Fibroblast of skin of abdomen (primary cell): ENCODE measurements around the gene FASTKD2.
"Not testable (repeated sequence)": the region's sequence is repeated elsewhere in the genome, so short reads cannot be mapped to it uniquely, and the experiment has no call there.

ENCODE experiments used
- DNase-seq: peaks from one replicate; pipeline ENCODE4 v3.0.0-alpha.2; 2013

The FASTKD2 gene

DNA sequence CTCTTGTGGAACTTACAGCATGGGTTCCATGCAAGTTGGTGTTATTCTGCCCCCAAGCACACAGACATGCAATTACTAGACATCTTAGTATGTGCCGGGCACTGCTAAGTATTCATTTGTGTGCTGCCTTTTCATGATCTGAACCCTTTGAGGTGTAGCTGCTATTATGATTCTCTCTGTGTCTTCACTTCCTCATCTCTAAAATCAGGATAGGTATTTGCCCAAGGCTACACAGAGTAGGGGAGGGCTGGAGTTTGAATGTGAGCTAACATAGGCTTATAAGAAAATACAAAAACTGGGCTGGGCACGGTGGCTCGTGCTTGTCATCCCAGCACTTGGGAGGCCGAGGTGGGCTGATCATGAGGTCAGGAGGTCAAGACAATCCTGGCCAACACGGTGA, 27.2 kb downstream of the FASTKD2 start:
- DNase-seq: no peak

DNA sequence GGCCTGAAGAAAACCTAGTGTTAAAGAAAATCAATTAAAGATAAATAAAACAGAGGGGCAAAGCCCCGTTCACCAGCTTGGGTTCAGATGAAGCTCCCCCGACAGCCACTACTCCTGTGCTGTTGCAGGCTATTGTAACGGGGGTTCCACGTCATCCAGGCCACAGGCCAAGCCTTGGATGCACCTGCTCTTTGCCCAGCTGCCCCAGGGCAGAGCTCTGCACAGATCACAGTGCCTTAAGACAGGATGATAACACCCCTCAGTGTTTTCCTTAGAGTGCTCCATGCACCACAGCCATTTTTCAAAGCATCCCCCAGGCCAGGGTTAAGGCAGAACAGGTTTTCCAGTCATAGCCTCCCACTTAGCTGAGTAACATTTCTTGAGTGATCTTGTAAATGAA, 32.0 kb downstream of the FASTKD2 start:
- DNase-seq: no peak

DNA sequence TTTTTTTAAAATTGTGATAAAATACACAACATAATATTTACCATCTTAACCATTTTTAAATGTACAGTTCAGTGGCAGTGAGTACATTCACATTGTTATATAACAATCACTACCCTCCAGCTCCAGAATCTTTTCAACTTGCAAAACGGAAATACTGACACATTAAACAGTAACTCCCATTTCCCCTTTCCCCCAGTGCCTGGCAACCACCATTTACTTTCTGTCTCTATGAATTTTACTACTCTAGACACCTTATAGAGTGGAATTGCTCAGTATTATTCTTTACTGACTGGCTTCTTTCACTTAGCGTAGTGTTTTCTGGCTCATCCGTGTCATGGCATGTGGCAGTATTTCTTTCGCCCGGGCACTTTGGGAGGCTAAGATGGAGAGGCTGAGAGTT, 32.6 kb downstream of the FASTKD2 start:
- no peak for DNase-seq

DNA sequence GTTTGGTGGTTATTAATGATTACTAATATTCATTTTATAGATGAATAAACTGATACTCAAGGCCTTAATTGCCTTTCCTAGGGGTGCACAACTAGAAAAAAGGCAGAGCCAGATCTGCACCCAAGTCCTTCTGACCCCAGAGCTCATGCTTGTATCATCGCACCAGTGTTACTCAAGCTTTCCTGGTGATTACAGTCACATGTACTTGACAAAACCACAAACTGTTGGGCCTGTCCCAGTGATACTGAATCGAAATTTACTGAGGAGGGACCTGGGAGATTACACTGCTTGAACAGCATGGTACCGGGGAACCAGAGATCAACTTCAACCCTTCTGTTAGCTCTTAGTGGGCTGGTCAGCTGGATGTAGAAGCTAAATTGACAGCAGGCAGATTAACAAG, 33.7 kb downstream of the FASTKD2 start:
- DNase-seq: no peak

DNA sequence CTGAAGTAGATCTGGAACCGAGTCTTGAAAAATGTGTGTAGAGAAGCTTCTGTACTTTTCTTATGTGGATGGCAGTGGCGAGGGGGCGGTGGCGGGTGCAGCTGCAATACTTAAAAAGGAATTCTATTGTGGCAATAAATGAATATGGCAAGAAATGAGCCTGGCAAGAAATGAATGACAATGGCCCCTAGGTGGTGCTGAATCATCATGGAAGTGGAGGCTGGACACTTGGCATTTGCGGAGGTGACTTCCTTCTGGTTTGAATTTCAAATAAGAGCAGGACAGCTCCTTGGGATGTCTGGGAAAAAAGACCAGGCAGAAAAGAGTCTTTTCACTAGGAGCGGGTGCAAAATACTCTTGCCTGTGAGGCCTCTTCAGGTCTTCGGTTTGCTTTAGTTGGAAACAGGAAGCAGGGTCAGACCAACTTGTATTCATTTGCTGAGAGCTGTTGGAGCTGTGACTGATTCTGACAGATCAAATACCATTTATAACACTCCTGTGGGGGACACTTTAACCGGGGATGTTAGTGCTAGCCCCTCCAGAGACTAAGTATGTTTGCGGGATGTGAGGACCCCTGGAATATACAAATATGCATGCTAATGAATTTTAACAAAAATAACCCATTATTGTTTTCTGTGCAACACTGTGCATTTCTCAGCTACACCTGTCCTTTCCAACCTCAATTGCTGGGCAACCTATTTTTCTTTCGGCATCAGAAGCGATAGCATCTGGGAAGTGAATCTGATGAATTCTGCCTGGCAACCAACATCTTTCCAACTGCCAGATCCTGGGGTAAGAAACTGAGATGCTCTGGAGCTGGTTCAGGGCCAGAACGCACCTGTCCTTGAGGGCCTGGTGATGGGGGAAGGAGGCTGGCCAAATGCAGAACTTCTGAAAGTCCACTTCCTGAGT, 35.4 kb downstream of the FASTKD2 start:
- peak; percentile 74 for DNase-seq

DNA sequence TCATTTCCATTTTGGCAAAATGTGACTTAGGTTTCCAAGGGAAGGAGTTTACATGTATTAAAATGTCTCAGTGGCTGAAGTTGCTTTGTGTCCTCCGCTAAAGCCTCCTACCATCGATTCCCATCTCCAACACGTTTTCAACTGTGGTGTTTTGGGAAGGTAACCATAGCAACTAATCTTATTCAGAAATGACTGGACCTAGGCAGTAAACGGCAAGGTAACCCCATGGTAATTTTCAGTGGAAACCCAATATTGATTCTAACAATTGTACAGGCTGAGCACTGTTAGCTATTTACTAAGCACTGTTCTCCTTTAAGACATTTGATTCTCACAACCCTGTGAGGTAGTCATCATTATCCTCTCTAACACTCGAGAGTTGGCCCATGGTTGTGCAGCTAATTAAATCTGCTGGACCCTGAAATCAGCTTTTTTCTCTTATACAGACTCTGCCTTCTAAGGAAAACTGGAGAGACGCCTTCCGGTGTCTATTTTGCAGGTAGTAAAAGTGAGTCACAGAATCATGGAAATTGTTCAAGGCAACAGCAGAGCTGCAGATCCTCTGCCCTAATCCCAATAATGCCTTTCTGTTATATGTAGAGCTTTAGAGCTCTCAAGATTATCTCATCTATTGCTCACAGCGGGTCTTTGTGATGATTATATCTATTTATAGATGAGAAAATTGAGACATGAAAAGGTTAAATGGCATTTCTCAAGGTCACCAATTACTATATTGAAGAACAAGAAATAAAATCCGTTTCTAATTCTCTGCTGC, 36.2 kb downstream of the FASTKD2 start:
- no peak for DNase-seq

DNA sequence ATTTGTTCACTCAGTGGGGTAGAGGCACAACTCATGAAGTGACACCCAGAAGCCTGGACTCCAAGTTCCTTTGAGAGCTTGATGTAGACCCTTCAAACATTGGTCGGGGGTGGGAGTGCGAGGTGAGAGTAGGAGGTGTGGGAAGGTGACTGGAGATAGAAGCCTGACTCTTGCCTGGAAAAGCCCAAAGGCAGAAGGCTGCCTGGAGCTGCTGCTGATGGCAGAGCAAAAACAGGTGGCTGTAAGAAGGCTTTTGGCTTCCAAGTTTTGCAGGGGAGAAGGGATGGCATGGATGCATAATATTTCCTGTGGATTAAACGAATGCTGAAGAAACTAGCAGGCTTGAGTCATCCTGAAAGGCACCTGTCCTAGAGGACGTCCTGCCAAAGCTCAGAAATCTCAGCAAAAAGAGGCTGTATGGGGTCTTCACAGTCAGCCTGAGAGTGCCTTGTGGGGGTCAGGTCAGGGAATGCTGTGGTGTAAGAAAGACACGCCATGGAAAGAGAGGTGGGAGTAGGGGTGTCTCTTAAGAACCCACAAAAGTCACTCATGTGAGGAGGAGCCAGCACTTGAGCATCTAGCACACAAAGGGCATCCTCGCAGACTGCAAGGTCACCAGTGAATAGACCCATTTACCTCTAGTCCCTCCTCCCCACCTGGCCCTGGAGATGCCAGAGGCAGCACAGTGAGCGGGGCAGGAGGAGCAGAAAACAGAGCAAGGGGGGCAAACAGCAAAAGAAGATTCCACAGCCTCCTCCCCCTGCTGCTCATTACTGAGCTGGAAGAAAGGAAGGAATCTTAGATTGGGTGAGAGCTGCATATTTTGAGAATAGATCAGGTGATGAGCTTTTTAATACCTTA, 37.5 kb downstream of the FASTKD2 start:
- DNase-seq: no peak

DNA sequence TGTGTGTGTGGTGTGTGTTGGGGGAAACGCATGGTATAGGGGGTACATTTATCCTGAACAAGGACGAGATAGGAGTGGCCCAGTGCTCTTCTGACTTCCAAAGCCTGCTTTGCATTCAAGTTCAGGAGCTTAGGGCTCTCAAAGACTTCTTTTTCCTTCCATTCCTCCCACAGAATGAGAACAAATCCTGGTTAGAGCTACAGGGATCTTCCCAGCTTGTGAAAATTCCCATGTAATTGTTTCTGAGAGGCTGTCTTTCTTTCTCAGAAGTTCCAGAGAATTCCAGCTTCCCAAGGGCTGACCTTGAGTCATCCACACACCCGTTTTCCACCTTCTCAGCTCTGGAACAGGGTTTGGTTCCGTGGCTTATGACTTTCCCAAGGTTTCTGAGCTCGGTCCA, 38.9 kb downstream of the FASTKD2 start:
- peak; percentile 8 for DNase-seq

DNA sequence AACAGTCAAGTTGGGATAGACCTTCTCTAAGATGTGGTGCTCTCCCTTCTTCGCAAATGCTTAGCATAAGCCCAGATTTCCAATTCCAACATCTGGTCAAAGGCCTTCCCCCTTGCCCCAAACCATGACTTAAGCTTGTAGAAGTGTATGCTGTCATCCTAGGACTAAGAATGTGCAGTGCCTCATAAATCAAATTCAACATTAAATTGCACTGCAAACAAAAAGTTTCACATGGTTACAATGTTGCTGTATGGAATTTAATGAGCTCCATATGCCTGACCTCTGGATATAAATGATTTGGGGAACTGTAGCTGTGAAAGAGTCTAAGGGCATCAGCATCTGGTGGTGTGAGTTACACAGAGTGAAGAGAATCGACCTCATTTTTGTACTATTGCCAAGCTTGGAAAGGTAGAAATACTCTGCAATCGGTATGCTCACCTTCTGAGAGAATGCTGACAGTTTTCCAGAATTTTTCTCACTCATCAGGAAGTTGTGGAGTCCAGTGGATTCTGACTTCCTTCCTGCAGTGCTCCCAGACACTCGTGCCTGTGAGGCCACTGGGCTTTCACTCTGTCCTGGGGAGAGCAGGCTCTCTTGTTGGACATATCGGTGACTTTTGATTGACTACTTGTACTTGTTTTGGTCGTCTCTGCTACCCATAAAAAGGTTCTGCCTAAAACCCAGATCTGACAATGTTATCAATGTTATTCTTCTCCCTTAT, 40.6 kb downstream of the FASTKD2 start:
- peak; percentile 82 for DNase-seq

DNA sequence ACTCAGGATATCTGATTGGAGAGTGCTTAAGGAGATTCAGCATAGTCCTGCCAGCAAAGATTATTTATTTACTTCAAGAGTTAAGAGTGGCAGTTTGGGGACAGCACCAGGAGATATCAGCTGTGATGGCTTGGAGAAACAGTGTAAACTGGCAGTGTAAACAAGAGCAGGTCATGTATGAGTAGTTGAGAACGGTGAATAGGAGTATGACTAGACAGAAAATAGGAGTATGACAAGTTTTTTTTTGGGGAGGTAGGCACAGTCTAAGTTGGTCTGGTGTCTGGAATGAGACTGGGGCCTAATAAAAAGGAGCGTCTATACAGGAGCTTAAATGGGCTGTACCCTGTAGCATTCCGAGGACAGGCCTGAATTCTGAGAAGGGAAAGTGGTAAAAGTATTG, 42.2 kb downstream of the FASTKD2 start:
- DNase-seq: not testable (repeated sequence)

DNA sequence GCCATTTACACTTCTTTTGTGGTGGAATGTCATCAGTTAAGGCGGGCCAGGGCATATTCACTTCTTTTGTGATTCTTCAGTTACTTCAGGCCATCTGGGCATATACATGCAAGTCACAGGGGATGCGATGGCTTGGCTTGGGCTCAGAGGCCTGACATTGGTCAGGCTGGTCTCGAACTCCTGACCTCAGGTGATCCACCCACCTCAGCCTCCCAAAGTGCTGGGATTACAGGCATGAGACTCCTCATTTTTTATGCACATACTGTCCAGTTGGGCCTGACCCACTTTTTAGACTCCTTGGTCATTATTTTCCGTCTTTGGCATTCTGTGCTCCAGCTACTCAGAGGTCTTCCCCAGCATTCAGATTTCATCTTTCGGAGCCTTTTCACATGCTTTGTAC, 47.1 kb downstream of the FASTKD2 start:
- not testable (repeated sequence) for DNase-seq

DNA sequence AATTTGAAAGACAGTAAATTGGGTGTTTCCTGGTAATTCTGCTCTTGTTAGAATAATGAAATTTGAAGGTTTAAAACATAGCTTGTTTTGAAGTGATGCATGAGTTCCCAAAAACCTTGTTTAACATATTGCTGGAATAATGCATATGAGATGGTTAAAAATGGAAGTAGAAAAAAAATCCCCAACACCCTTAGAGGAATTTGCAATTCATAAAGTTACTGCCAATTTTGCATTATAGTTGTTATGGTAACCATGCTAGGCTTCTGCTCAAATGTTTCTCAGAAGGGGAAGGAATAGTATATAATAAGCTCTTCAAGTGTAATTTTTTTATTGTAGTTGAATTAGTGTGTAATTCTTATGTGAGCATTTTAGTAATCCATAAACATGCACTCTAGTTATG, 49.1 kb downstream of the FASTKD2 start:
- DNase-seq: no peak

DNA sequence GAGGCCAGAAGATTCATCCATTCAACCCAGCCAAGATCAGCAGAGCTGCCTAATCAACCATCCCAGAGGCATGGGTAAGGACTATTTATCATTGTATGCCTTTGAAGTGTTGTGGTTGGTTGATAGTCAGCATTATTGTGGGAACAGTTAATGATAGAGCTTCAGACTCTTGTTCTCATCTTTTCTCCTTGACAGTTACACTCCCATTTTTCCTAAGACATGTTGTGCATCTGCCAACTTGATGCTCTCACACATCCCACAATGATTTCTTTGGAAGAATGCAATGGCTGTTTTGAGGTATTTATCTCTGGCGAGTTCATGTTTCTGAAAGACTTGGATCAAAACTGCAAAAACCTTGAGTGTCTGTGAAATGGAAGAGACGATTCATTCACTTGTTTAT, 55.4 kb downstream of the FASTKD2 start:
- DNase-seq: no peak

DNA sequence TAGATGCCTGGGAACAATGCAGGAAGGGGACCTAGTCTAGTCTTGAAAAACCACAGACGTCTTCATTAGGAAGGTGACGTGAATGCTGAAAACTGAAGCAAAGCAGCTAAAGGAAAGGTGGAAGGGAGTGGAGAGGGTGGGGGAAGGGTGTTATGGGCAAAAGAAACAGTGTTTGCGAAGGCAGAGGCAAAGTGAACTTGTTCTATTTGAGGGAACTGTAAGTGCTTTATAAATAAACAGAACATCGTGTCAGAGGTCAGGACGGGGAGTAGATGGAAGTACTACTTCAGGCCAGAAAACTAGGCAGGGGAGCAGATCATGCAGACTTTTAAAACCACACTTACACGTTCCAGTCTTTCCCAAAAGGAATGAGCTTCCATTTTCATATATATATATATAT, 57.8 kb downstream of the FASTKD2 start:
- DNase-seq: no peak

DNA sequence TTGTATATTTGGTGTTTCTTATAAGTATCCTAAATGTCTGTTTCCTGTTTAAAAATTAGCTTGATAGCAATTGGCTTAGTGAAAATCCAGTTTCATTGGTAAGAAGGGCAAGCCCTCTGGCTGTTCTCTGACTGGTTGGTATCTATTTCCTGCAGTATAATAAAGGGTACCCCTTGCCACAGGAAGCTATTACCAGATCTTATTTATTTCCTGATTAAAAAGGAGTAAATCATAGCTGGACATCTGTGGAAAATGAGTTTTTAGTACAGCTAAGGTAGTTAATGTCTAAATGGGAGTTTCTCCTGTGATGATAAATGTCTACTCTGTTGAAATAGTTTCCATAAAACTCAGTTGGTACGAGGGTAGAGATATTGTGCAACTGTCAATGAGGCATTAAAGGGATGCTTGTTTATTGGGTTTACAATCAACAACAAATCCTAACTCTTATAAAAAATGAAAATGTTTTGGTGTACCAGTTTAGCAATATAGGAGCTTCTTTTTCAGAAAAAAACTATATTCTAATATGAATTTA, 58.7 kb downstream of the FASTKD2 start:
- no peak for DNase-seq

DNA sequence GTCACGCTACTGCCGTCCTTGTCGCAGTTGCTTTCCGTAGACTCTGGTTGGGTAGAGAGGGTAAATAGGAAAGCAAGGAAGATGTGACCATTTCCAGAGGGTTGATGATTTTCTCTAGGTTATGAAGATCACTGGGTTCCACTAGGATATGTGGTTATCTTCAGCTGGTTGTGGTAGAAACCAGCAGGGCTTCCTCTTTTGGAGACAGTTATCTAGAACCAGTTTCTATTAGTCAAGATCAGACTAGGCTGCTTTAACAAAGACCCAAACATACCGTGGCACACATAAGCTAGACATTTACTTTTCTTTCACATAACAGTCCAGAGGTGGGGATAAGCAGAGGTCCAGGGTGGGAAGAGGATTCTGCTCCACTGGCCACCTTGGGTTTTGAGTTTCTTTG, 59.6 kb downstream of the FASTKD2 start:
- no peak for DNase-seq

DNA sequence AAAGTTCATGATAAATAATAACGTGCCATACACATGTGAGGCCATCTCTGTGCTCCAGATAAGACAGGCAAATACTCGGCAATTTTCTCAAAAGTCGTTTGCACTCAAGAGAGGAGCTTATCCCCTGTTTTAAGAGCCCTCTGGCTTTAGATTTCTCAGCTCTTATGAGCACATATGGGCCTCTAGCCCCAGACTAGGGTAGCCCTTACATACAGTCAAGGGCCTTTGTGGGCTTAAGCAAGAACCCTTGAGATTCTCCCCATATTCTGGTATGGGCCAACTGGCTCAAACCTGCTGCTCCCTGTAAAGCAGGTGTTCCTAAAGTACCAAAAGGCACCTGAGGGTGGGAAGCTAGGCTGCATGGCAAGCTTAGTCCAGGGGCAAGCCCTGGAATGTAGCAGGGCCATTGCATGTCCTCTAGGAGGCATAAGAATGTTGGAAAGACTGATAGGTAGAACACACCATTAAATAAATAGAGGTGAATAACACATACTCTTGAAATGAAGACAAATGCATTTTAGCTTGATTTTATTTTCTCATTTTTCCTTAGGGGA, 66.1 kb downstream of the FASTKD2 start:
- DNase-seq: no peak

DNA sequence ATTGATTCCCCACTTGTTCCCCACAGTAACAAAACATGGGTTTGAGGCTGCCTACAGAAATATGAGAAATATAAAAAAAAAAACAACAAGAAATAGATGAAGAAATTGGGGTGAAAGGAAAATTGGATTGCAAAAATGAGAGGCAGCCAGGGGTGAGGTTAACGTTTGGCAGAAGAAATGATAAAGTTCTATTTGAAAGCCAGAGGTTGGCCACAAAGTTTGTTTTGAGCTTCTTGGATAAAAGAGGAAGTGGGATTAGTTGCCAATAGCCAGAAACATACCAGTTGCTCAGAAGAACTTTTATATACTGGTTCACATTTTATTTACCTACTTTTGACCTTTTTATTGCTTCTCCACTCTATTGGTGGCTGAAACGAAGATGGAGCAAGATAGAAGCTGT, 67.5 kb downstream of the FASTKD2 start:
- no peak for DNase-seq

DNA sequence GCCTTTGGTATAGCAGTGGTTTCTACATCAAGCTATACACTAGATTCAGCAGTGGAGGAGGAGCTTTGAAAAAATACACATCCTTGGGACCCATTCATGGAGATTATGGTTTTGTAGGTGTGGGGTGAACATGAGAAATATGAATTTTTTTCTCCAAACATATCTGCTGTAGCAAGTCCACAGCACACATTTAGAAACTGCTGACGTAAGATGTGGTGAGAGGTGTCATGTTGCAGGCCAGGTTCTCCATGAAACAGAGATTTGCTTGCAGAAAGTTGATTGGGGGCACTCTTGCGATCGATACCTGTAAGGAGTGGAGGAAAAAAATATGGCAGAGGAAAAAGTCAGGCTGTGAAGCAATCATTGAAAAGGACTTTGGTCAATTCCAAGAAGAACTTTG, 67.9 kb downstream of the FASTKD2 start:
- no peak for DNase-seq

DNA sequence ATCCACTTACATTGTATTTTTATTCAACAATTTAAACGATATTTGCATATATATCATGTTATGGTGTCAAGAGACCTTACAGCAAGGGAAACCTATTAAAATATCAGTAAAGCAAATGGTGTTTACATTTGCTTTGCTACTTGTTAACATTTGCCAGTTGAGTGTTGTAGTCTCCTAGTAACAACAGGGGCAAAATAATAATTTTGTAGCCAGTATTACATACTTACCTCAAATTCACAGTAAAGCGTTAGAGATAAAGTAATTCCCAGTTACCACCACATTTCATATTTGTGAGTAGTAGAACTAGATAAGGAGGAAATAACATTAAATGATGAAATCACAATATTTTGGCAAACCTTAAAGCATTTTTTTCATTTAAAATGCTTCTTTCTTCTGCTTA, 71.3 kb downstream of the FASTKD2 start:
- no peak for DNase-seq

DNA sequence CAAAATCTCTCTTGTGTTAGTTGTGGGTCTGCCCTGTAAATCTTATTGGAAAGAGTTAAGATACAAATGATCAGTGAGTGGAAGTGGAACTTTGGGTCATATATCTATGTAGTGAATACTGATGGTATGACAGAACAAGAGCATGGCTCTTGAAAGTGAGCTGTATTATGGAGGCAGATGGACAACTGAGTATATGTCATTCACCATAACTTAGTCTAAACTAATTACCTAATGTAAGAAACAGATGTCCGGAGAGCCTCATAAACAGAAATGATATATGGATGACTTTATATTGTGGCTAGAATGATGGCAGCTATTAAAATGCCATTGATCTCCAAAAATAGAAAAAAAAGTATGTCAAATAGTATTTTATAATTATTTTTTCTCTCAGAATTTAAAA, 72.4 kb downstream of the FASTKD2 start:
- no peak for DNase-seq

DNA sequence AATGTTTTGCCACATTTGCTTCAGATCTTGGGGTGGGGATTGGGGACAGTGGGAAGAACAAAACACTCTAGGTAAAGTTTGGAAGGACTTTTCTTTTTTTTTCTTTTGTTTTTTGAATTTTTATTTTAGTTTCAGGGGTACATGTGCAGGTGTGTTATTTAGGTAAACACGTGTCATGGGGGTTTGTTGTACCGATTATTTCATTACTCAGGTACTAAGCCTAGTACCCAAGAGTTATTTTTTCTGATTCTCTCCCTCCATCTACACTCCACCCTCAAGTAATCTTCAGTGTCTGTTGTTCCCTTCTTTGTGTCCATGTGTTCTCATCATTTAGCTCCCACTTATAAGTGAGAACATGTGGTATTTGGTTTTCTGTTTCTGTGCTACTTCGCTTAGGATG, 73.3 kb downstream of the FASTKD2 start:
- no peak for DNase-seq
